ENCODE data around the gene LTF. TPM values are rescaled to one million over a fixed set of nuclear protein-coding genes. Genes with fewer than 3 reads are reported as not detected.
"Not testable (repeated sequence)": the region's sequence is repeated elsewhere in the genome, so short reads cannot be mapped to it uniquely, and the experiment has no call there.

The LTF gene
- total RNA-seq, 3 donors from 2014 or later: not detected

DNA sequence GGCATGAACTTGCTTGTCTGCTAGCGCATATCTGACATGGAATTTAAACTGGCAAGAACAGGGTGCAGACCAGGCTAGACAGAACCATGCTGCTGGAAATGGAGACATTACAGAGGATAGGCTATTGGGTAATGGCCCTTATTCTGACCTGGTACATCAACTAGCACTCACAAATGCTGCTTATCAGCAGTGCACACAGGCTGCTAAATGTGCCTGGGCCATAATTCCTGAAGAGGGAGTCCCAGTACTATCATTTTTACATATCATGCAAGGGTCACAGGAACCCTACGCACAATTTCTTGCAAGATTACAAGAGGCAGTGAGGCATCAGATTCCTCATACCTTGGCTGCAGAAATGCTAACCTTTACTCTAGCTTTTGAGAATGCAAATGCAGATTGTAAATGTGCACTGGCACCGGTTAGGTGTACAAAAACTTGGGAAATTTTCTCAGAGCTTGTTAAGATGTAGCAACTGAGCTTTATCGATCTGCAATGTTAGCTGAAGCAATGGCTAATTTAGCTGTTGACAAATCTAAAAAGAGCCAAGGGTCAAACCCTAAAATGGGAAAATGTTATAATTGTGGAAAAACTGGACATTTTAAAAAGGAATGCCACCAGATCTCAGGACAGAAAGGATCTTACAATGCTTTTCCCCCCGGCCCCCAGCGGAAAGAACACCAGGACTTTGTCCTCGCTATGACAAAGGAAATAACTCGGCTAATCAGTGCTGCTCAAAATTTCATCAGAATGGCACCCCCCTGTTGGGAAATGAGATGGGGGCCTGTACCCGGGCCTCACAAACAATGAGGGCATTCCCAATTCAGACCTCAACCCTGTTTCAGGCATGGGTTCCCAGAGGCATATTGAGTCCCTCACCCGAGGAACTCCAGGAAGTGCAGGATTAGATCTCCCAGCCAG lies 36.5 kb downstream of the LTF start:
- Mint-ChIP-seq H3K36me3 (ENCODE audit: insufficient read depth) (no peaks in the 10 kb centered on the region), H3K9me3 (peaks cover 5% of the 10 kb centered on the region), H3K27me3 (ENCODE audit: low read depth) (peaks cover 2% of the 10 kb centered on the region), H3K4me3 (no peak overlapping the region), H3K4me1 (ENCODE audit: low read depth) (peaks cover 9% of the 10 kb centered on the region)
- ATAC-seq (no peak), DNase-seq (no peak)

DNA sequence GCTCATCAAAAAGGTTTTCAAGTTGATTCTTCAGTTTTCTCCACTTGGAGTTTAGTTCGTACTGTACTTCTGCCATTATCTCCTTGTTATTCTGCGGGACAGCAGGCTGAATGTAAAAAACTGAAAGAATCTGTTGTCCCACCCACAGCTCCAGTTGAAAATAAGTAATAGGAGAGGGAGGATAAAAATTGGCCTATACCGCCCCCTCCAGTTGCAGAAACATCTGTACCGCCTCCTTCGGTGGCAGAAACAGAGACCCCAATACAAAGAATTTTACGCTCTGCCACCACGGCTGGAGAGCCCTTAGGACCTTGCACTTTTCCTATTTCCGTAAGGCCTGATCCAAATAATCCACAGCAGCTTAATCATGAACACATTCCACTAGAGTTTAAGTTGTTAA lies 37.3 kb downstream of the LTF start:
- H3K9me3 Mint-ChIP-seq; H3K4me1 Mint-ChIP-seq (ENCODE audit: low read depth); DNase-seq; H3K36me3 Mint-ChIP-seq (ENCODE audit: insufficient read depth); ATAC-seq; H3K4me3 Mint-ChIP-seq; H3K27me3 Mint-ChIP-seq (ENCODE audit: low read depth): not testable (repeated sequence)

DNA sequence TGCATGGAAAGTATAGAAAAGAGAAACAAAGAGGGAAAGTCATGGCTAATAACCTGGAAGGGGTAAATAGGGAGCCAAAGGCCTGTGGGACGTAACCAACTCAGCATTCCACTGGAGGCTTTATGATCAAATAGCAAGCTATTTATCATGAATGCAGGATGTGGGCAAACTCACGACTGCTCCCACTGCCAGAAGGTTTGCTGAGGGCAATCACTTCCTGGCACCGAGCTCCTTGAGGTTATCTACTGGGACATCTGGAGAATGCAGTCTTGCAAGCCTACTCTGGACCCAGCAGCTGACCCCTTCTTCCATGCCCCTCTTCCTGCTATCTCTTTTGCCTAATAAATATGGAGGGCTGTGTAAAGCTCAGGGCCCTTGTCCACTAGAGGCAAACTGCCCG lies 38.2 kb downstream of the LTF start:
- not testable (repeated sequence) for H3K4me3 Mint-ChIP-seq; H3K9me3 Mint-ChIP-seq; H3K4me1 Mint-ChIP-seq (ENCODE audit: low read depth); H3K36me3 Mint-ChIP-seq (ENCODE audit: insufficient read depth); ATAC-seq; H3K27me3 Mint-ChIP-seq (ENCODE audit: low read depth); DNase-seq

DNA sequence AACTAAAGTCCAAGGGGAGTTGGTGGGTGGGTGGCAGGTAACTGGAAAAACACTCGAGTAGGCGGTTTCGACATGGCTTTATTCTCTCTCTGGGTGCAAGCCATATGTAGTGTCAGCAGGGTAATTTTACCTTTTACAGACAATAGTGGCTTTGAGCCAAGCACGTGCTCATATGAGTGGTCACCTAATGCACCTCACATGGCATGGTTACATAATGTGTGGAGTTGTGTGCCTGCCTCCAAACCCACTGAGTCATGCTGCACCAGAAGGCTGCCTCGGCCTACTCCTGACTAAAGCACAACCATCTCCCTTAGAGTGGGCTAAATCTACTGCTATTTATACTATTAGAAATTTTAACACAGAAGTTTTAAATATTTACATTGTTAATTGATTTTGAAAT lies 41.1 kb downstream of the LTF start:
- H3K27me3 Mint-ChIP-seq (ENCODE audit: low read depth): peaks cover 2% of the 10 kb centered on the region
- no peak overlapping the region for H3K4me3 Mint-ChIP-seq
- H3K36me3 Mint-ChIP-seq (ENCODE audit: insufficient read depth): no peaks in the 10 kb centered on the region
- no peaks in the 10 kb centered on the region for H3K9me3 Mint-ChIP-seq
- peaks cover 7% of the 10 kb centered on the region for H3K4me1 Mint-ChIP-seq (ENCODE audit: low read depth)
- ATAC-seq: no peak
- no peak for DNase-seq

DNA sequence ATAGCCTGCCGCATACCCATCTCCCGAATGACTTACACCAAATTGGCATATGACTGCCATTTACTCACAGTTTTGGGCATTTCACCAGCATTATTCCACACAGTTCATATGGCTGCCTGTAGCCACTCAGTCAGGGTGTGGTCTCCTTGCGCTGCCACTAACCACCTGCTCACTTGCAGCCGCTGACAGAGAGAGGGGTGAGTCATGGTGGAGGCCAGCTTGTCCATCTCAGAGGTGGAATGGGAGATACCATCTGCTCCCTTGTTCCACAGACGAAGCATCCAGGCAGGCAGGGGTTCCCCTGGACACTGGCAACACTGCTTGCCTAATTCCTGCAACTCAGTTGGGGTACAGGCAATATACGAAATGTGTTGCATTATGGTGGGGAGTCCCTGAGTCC lies 42.1 kb downstream of the LTF start:
- ATAC-seq (no peak), DNase-seq (no peak)
- Mint-ChIP-seq H3K4me1 (ENCODE audit: low read depth) (peaks cover 7% of the 10 kb centered on the region), H3K27me3 (ENCODE audit: low read depth) (peaks cover 2% of the 10 kb centered on the region), H3K4me3 (no peak overlapping the region), H3K36me3 (ENCODE audit: insufficient read depth) (no peaks in the 10 kb centered on the region), H3K9me3 (no peaks in the 10 kb centered on the region)

DNA sequence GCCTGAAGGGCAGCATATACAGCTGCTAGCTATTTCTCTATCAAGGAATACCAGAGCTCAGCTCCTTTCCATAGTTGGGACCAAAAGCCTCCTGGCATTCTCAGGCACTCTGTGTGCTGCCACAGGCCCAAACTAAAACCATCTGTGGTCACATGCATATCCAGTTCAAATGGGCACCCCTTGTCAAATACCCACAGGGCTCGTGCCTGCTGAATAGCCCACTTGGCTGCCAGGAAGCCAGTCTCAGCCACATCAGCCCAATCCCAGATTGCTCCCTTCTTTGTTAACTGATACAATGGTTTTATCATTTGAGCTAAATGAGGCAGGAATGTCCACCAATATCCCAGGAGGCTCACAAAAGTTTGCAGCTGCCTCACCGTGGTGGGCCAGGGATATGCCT lies 43.8 kb downstream of the LTF start:
- Mint-ChIP-seq H3K36me3 (ENCODE audit: insufficient read depth) (no peaks in the 10 kb centered on the region), H3K27me3 (ENCODE audit: low read depth) (peaks cover under 1% of the 10 kb centered on the region), H3K9me3 (no peaks in the 10 kb centered on the region), H3K4me3 (no peak overlapping the region), H3K4me1 (ENCODE audit: low read depth) (peaks cover under 1% of the 10 kb centered on the region)
- DNase-seq (no peak), ATAC-seq (no peak)

DNA sequence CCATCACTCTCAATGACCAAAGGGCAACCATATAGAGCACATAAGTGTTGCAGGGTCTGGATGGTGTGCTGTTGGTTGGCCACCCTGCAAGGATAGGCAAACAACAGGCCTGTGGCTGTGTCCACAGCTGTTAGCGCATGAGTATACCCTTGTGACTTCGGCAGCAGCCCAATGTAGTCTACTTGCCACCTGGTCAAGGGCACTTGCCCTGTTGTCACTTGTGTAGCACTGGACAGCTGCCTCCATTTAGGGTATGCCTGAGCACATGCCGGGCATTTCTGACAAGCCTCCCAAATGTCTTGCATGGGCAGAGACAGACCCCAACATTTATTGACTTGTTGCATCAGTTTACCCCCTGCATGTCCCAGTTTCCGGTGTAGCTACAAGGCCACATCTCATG lies 44.9 kb downstream of the LTF start:
- Mint-ChIP-seq H3K4me3 (no peak overlapping the region), H3K27me3 (ENCODE audit: low read depth) (no peaks in the 10 kb centered on the region), H3K36me3 (ENCODE audit: insufficient read depth) (no peaks in the 10 kb centered on the region), H3K9me3 (no peaks in the 10 kb centered on the region), H3K4me1 (ENCODE audit: low read depth) (no peaks in the 10 kb centered on the region)
- no peak for DNase-seq
- ATAC-seq: no peak

DNA sequence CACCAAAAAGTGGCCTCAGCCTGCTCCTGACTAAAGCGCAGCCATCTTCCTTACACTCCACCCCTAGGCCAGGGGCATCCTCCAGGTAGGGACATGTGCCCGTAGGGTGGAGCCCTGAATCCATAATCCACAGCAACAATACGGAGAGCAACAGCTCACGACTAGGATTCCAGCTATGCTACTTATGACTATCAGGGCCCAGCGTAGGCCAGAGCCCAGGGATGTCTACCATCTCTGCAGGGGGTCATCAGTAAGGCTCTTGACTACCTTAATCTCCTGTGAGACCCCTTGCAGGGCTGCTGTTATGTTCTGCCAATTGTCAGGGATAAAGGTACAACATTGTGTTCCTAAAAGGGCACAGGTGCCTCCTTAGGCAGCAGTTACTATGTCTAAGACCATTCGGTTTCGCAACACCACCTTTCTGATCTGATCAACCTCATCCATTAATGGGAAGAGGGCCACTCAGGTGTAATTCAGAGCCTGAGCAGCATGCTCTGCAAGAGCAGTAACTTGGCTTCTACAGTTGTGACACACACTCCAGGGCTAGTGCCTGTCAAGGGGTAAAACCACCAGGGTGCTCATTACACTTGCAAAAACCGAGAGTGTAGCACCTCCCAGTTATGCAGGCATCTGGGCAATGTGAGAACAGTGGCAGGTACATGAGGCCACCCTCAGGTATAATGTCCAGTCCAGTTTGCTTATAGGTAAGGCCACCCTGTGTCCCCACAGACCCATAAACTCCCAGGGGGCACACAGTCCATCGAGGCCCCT lies 46.7 kb downstream of the LTF start:
- DNase-seq (no peak), ATAC-seq (no peak)
- no peak overlapping the region for H3K4me3 Mint-ChIP-seq
- H3K36me3 Mint-ChIP-seq (ENCODE audit: insufficient read depth): no peaks in the 10 kb centered on the region
- H3K4me1 Mint-ChIP-seq (ENCODE audit: low read depth): no peaks in the 10 kb centered on the region
- no peaks in the 10 kb centered on the region for H3K27me3 Mint-ChIP-seq (ENCODE audit: low read depth)
- H3K9me3 Mint-ChIP-seq: no peaks in the 10 kb centered on the region

DNA sequence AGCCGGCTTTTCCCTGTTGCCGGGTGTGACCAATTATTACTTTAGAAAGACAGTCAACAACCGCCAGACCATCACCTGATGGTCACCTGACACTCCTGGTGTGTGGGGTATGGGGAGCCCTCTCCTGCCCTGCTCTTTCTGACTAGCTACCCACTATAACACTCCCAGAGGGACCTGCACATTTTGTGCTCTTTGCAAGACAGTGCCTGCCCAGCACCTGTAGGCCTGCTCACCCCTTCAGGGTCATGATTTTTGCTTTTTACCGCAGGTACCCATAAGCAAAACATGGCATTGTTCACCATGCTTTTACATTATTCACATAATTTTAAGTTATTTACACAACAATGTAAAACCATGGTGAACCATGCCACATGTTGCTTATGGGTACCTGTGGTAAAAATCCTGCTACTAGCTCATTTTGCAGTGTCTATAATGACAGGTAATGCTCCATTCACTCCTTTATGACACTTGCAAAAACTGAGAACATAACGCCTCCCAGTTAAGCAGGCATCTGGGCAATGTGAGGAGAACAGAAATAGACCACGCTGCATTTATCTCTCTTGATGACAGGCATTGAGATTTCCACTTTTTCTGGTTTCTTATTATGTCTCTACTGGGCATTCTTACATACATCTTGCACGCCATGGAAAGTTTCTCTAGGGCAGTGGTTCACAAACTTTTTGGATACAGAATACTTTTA lies 47.7 kb downstream of the LTF start:
- Mint-ChIP-seq H3K4me1 (ENCODE audit: low read depth) (no peaks in the 10 kb centered on the region), H3K27me3 (ENCODE audit: low read depth) (no peaks in the 10 kb centered on the region), H3K36me3 (ENCODE audit: insufficient read depth) (no peaks in the 10 kb centered on the region), H3K9me3 (no peaks in the 10 kb centered on the region), H3K4me3 (no peak overlapping the region)
- no peak for ATAC-seq
- DNase-seq: no peak

DNA sequence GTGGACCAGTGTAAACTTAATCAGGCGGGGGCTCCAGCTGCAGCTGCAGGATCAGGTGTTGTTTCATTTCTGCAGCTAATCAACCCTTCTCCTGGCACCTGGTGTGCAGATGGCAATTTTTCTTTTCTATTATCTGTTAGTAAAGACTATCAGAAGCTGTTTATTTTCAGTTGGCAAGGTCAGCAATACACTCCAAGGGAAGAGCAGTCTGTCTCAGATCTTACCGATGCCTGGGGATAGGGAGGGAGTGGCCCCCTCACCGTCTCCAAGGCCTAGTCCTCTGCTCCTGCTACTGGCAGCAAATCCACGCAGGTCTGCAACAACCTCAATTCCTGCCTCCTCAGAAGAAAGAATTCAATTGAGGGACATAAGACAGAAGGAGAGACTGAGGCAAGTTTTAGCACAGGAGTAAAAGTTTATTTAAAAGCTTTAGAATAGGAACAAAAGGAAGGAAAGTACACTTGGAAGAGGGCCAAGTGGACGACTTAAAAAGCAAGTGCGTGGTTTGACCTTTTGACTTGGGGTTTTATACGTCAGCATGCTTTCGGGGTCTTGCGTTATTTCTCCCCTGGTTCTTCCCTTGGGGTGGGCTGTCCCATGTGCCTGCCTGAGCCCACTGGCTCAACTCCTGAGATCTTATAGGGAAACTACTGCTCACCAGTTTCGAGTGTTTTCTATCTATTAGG lies 48.4 kb downstream of the LTF start:
- Mint-ChIP-seq H3K27me3 (ENCODE audit: low read depth) (no peaks in the 10 kb centered on the region), H3K4me1 (ENCODE audit: low read depth) (no peaks in the 10 kb centered on the region), H3K9me3 (no peaks in the 10 kb centered on the region), H3K36me3 (ENCODE audit: insufficient read depth) (no peaks in the 10 kb centered on the region), H3K4me3 (no peak overlapping the region)
- ATAC-seq (no peak), DNase-seq (no peak)

DNA sequence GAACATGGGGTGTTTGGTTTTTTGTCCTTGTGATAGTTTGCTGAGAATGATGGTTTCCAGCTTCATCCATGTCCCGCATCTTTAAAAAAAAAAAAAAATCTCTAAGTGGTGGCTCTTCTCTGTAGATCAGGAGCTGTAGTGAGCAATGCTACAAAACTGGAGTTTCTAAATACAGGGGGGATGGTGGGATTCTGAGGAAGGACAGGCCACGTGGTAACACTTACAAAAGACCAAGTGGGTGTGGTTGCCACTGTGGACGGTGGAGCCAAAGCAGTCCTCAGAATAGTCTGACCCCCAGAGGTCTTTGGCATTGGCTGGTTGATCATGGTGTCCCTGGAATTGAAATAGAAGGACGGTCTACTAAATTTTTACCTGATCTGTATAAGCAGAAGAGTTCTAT lies 50.0 kb downstream of the LTF start:
- Mint-ChIP-seq H3K9me3 (no peaks in the 10 kb centered on the region), H3K4me3 (no peak overlapping the region), H3K4me1 (ENCODE audit: low read depth) (peaks cover 2% of the 10 kb centered on the region), H3K36me3 (ENCODE audit: insufficient read depth) (no peaks in the 10 kb centered on the region), H3K27me3 (ENCODE audit: low read depth) (no peaks in the 10 kb centered on the region)
- DNase-seq (no peak), ATAC-seq (no peak)

DNA sequence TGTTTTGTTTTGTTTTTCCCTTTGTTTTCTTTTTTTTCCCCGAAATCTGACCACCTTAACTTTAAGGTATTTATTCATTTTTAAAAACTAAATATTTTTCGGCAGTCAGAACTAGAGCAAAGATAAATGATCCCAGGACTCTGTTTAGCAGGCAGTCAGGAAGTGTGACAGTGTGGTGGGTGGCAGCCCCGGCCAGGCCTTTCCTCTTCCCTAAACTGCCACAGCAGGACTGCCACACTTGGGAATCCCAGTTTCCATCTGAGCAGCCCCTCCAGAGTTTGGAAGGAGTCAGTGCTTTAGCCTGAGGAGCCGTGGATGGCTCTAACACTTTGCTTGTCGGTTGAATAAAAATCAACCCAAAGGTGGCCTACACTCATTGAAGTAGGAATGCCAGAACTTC lies 50.8 kb downstream of the LTF start:
- ATAC-seq (no peak), DNase-seq (no peak)
- H3K27me3 Mint-ChIP-seq (ENCODE audit: low read depth): no peaks in the 10 kb centered on the region
- no peaks in the 10 kb centered on the region for H3K36me3 Mint-ChIP-seq (ENCODE audit: insufficient read depth)
- peaks cover 5% of the 10 kb centered on the region for H3K4me1 Mint-ChIP-seq (ENCODE audit: low read depth)
- H3K9me3 Mint-ChIP-seq: no peaks in the 10 kb centered on the region
- H3K4me3 Mint-ChIP-seq: no peak overlapping the region

DNA sequence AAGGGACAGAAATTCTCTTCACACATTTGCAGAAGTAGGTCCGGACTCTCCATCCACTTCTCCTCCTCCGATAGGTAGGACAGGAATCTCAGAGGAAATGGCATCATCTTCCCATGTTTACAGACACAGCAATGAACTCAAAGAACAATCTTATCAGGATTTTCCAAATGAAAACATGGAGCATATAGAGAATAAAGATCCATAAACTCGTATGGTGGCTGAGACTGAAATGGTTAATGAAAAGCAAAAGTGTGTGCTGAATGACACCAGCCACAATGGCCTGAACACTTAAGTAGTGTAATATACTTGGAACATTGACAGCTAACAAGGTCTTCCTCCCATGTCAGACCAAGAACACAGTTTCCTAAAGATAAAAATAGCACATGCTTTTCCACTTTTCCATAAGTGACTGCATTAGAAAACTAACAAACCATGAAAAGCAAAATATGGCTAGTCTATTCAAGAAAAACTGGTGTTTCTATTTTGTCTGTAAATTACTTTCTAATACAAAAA lies 51.9 kb downstream of the LTF start:
- H3K27me3 Mint-ChIP-seq (ENCODE audit: low read depth): no peaks in the 10 kb centered on the region
- ATAC-seq (no peak), DNase-seq (no peak)
- H3K36me3 Mint-ChIP-seq (ENCODE audit: insufficient read depth): no peaks in the 10 kb centered on the region
- H3K4me3 Mint-ChIP-seq: no peak overlapping the region
- H3K4me1 Mint-ChIP-seq (ENCODE audit: low read depth): peaks cover 12% of the 10 kb centered on the region
- no peaks in the 10 kb centered on the region for H3K9me3 Mint-ChIP-seq

DNA sequence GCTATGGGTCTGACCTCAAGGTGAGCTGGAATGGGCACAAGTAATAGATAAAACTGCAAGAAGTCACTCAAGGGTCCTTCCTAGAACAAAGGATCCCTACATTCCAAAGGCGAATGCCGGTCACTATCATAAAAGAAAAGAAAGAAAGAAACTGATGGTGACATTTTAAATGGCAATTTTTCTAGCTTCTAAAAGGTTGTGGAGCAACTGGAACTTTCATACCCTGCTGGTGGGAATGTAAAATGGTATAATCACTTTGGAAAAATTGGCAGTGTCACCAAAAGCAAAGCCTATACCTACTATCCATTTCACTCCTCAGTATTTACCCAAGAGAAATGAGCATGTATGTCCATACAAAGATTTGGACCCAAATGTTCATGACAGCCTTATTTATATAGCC lies 53.4 kb downstream of the LTF start:
- no peak for ATAC-seq
- Mint-ChIP-seq H3K4me3 (no peak overlapping the region), H3K27me3 (ENCODE audit: low read depth) (no peaks in the 10 kb centered on the region), H3K4me1 (ENCODE audit: low read depth) (peaks cover 24% of the 10 kb centered on the region), H3K9me3 (no peaks in the 10 kb centered on the region), H3K36me3 (ENCODE audit: insufficient read depth) (no peaks in the 10 kb centered on the region)
- DNase-seq: no peak

All from activated T-cell treated with anti-CD3 and anti-CD28 coated beads, Interleukin-2, amount 50 U/mL, for 4 hours (primary cell).